ENCODE results near the gene DDX39A. TPM values are rescaled to one million over a fixed set of nuclear protein-coding genes. Genes with fewer than 3 reads are reported as not detected.

The DDX39A gene
- total RNA-seq (2022; extraction: Qiagen RNA extraction), result 114 to 137 TPM (median 126 TPM) in 5 replicates

GRCh38 chr19:14419106-14419813 lies at the start of gene DDX39A:
TSS of gene DDX39A (minus strand) at chr19:14419341. CDS start at chr19:14413220, 6,121 bp downstream.

GRCh38 chr19:14432791-14433553 lies 13.8 kb upstream of the DDX39A start, which contains the start of gene PKN1:
TSS of gene PKN1 (plus strand) at chr19:14433306. CDS start at chr19:14433522, 216 bp downstream.

Other genes starting within 250 kb of the DDX39A start
- 6.2 to 8.1 TPM (median 7.2 TPM) in 5 replicates for gene ADGRL1, start 213.2 kb downstream of the DDX39A start, total RNA-seq (2022; extraction: Qiagen RNA extraction)
- gene ADGRE5, start 37.9 kb downstream of the DDX39A start, total RNA-seq (2022; extraction: Qiagen RNA extraction), result 77.8 to 90.3 TPM (median 86.2 TPM) in 5 replicates
- gene PKN1, start 14.0 kb upstream of the DDX39A start, total RNA-seq (2022; extraction: Qiagen RNA extraction), result 76.0 to 79.2 TPM (median 76.5 TPM) in 5 replicates
- gene PTGER1, start 56.0 kb upstream of the DDX39A start, total RNA-seq (2022; extraction: Qiagen RNA extraction), result 0.07 to 0.15 TPM (median 0.08 TPM) in 3 of 5 replicates, not detected in the others
- gene GIPC1, start 76.8 kb upstream of the DDX39A start, total RNA-seq (2022; extraction: Qiagen RNA extraction), result 108 to 145 TPM (median 144 TPM) in 5 replicates
- 206 to 250 TPM (median 215 TPM) in 5 replicates for gene DNAJB1, start 99.1 kb upstream of the DDX39A start, total RNA-seq (2022; extraction: Qiagen RNA extraction)
- 140 to 180 TPM (median 178 TPM) in 5 replicates for gene TECR, start 110.3 kb upstream of the DDX39A start, total RNA-seq (2022; extraction: Qiagen RNA extraction)
- gene NDUFB7, start 152.7 kb upstream of the DDX39A start, total RNA-seq (2022; extraction: Qiagen RNA extraction), result 138 to 196 TPM (median 193 TPM) in 5 replicates
- not detected in 5 replicates for gene CLEC17A, start 163.7 kb upstream of the DDX39A start, total RNA-seq (2022; extraction: Qiagen RNA extraction)

Data from A549 treated with Hydrocortisone at 1 μM for 4 hours (cell line).